Smooth muscle cell (in vitro differentiated cells): ENCODE measurements around the gene LINS1. TPM values are rescaled to one million over a fixed set of nuclear protein-coding genes. Genes with fewer than 3 reads are reported as not detected.

Source experiments
- DNase-seq: peaks from one replicate; lab custom pipeline; 2025; ENCODE audit not compliant: unreplicated experiment; lab: John Stamatoyannopoulos, UW
- H2AFZ ChIP-seq: fragments of 200-600 bp; sonication (generic); 2 replicates; pipeline ENCODE4 v1.6.0; 2016; ENCODE audit warnings: antibody characterized with exemption, low read depth, mild to moderate bottlenecking
- H3F3A ChIP-seq: fragments of 200-600 bp; sonication (generic); 2 replicates; pipeline ENCODE4 v1.6.0; 2017; ENCODE audit warnings: antibody characterized with exemption, low read depth
- H3K27ac ChIP-seq: fragments of 200-600 bp; sonication (generic); 2 replicates; pipeline ENCODE4 v1.5.1; 2016; ENCODE audit warnings: low read depth, mild to moderate bottlenecking
- H3K27me3 ChIP-seq: fragments of 200-600 bp; sonication (generic); 2 replicates; pipeline ENCODE4 v1.6.1; 2016; ENCODE audit warnings: low read depth, mild to moderate bottlenecking
- H3K36me3 ChIP-seq: fragments of 200-600 bp; sonication (generic); 2 replicates; pipeline ENCODE4 v1.5.1; 2016; ENCODE audit warnings: low read depth
- H3K4me1 ChIP-seq: fragments of 200-600 bp; sonication (generic); 2 replicates; pipeline ENCODE4 v1.5.1; 2016; ENCODE audit warnings: low read depth
- H3K4me2 ChIP-seq: fragments of 200-600 bp; sonication (generic); 2 replicates; pipeline ENCODE4 v1.6.0; 2016; ENCODE audit warnings: mild to moderate bottlenecking
- H3K4me3 ChIP-seq: fragments of 200-600 bp; sonication (generic); 2 replicates; pipeline ENCODE4 v1.5.1; 2016; ENCODE audit warnings: mild to moderate bottlenecking
- H3K79me2 ChIP-seq: fragments of 200-600 bp; sonication (generic); 2 replicates; pipeline ENCODE4 v1.6.0; 2016; ENCODE audit warnings: low read depth, mild to moderate bottlenecking
- H3K9ac ChIP-seq: fragments of 200-600 bp; sonication (generic); 2 replicates; pipeline ENCODE4 v1.6.0; 2016; ENCODE audit warnings: low read depth
- H3K9me3 ChIP-seq: fragments of 200-600 bp; sonication (generic); replicated peaks from 2 replicates; pipeline ENCODE4 v1.5.1; 2016; ENCODE audit warnings: low read depth
- H4K20me1 ChIP-seq: fragments of 200-600 bp; sonication (generic); 2 replicates; pipeline ENCODE4 v1.6.0; 2016; ENCODE audit warnings: low read depth
- WGBS: methylation state at CpG from one replicate; pipeline ENCODE4 v1.1.7; 2016; ENCODE audit warnings: low lambda C conversion rate; 5-methylcytosine and 5-hydroxymethylcytosine counted together
- polyA plus RNA-seq: library from polyadenylated mRNA; unstranded; fragments of >200 nt; fragmentation: Nextera tagmentation; extraction: Ambion mirVana; gene quantifications from 2 replicates; pipeline ENCODE4 v1.2.1, GENCODE V29; 2016
- total RNA-seq: library from RNA; depleted of rRNA; stranded (reverse); fragments of >200 nt; gene quantifications from 2 replicates; pipeline ENCODE4 v1.2.3, GENCODE V29; 2014
- TF ChIP-seq, protein P1 (sequence below): fragments of 200-600 bp; sonication (generic); IDR thresholded peaks from 2 replicates; pipeline ENCODE4 v1.5.1; 2017; ENCODE audit warnings: borderline replicate concordance, mild to moderate bottlenecking, antibody characterized with exemption; ENCODE audit not compliant: insufficient read depth, poor library complexity, severe bottlenecking

Gene LINS1
- total and polyA plus RNA-seq, 2 experiments from 2014 or later, result 6.0 to 9.2 TPM

DNA sequence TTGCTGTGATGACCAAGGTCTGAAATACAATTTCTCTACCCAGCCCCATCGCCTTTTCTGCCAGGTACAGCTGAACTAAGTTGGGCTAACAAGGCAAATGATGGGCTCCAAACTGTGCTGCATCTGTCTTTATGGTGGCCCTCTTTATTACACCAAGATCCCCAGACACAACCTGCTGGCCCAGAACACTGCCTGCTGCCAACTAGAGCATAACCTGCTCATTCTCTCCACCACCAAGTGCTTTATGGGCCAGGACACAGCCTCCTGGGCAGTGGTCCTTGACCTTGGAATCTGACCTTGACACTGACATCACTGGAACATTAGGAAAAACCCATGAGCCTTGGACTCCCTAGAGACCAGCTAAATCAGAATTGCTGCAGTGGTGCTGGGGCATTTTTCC lies 3.3 kb downstream of the LINS1 start:
- Histone ChIP-seq H3K27ac (no peak overlapping the region), H3K9me3 (no peaks in the 10 kb centered on the region), H3F3A (no peaks in the 10 kb centered on the region), H4K20me1 (peaks cover 52% of the 10 kb centered on the region), H3K36me3 (no peaks in the 10 kb centered on the region), H3K27me3 (no peaks in the 10 kb centered on the region), H3K4me1 (peaks cover 11% of the 10 kb centered on the region), H3K4me2 (no peak overlapping the region), H3K9ac (no peak overlapping the region), H2AFZ (no peak overlapping the region), H3K4me3 (no peak overlapping the region), H3K79me2 (peaks cover 78% of the 10 kb centered on the region)
- TF ChIP-seq, protein P1, sequence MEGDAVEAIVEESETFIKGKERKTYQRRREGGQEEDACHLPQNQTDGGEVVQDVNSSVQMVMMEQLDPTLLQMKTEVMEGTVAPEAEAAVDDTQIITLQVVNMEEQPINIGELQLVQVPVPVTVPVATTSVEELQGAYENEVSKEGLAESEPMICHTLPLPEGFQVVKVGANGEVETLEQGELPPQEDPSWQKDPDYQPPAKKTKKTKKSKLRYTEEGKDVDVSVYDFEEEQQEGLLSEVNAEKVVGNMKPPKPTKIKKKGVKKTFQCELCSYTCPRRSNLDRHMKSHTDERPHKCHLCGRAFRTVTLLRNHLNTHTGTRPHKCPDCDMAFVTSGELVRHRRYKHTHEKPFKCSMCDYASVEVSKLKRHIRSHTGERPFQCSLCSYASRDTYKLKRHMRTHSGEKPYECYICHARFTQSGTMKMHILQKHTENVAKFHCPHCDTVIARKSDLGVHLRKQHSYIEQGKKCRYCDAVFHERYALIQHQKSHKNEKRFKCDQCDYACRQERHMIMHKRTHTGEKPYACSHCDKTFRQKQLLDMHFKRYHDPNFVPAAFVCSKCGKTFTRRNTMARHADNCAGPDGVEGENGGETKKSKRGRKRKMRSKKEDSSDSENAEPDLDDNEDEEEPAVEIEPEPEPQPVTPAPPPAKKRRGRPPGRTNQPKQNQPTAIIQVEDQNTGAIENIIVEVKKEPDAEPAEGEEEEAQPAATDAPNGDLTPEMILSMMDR, result no peak
- 100% methylated on average over 1 of the region's 1 CpG for WGBS
- no peak for DNase-seq

DNA sequence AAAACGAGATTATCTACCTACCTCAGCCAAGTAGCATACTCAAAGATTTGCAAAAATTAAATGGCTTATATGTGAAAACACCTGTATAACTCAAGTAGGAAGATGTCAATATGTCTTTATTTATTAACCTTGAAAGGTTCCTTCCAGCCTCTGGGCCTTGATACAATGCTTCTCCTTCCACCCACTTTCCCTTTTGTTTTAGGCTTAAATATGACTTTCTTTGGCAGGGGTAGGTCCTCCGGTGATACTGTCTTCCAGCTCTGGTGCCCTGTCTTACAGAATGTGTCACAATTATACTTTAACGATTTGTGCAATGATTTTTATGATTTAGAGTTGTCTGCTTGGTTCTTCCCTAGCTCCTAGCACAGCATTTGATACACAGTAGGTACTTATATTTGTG lies 4.1 kb downstream of the LINS1 start:
- H3K9ac ChIP-seq, result no peak overlapping the region
- H3K36me3 ChIP-seq, result no peaks in the 10 kb centered on the region
- TF ChIP-seq, protein P1, result no peak
- peaks cover 60% of the 10 kb centered on the region for H4K20me1 ChIP-seq
- H3K4me2 ChIP-seq, result no peak overlapping the region
- H3K4me1 ChIP-seq, result peaks cover 8% of the 10 kb centered on the region
- H2AFZ ChIP-seq, result no peak overlapping the region
- DNase-seq, result no peak
- peaks cover 70% of the 10 kb centered on the region for H3K79me2 ChIP-seq
- H3K4me3 ChIP-seq, result no peak overlapping the region
- 97% methylated on average over 3 of the region's 3 CpGs for WGBS
- no peaks in the 10 kb centered on the region for H3F3A ChIP-seq
- no peak overlapping the region for H3K27ac ChIP-seq
- no peaks in the 10 kb centered on the region for H3K9me3 ChIP-seq
- no peaks in the 10 kb centered on the region for H3K27me3 ChIP-seq

DNA sequence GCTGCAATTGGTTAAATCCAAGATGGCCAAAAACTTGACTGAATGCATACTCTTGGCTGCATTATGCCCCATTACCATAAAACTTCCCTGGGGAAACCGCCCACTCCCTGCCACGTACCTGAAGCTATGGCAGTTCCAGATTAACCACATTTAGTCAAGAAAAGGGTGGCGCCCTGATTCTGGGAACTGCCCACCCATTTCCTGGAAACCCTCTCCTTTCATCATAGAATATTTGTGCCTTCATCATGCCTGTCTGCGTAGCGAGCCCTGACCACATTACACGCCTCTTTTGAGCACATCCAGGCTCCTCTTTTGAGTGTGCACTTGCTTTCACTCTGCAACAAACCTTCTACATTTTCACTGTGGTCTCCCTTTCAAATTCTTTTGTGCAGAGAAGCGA lies 5.2 kb downstream of the LINS1 start:
- H3K36me3 ChIP-seq, result no peaks in the 10 kb centered on the region
- H3K9ac ChIP-seq, result no peak overlapping the region

DNA sequence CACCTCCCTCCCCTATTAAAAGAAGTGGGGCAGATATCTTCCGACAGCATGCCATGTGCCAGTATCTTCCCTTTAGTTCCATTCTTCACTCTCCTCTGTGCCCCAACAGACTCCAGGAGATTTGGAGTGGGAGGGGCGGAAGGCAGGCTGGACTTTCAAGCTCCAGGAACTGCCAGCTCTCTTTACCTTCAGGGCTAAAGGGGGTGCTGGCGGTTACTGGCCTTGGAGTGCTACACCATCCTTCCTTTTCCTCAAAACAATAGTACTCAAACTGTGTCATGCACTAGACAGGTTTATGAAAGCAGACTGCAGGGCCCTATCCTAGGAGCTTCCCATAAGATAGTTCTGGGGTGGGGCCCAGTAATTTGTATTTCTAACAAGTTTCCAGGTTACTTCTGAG lies 6.0 kb downstream of the LINS1 start:
- H3K4me1 ChIP-seq, result peaks cover 6% of the 10 kb centered on the region
- no peak overlapping the region for H2AFZ ChIP-seq
- H3K79me2 ChIP-seq, result peaks cover 71% of the 10 kb centered on the region
- no peaks in the 10 kb centered on the region for H3K9me3 ChIP-seq
- 84% methylated on average over 3 of the region's 3 CpGs for WGBS
- no peaks in the 10 kb centered on the region for H3F3A ChIP-seq
- no peak overlapping the region for H3K4me3 ChIP-seq
- DNase-seq, result no peak
- H3K36me3 ChIP-seq, result no peaks in the 10 kb centered on the region
- peaks cover 73% of the 10 kb centered on the region for H4K20me1 ChIP-seq
- H3K4me2 ChIP-seq, result no peak overlapping the region
- no peak overlapping the region for H3K9ac ChIP-seq
- H3K27me3 ChIP-seq, result no peaks in the 10 kb centered on the region
- TF ChIP-seq, protein P1, result no peak
- H3K27ac ChIP-seq, result no peak overlapping the region

More for the DNA sequence above, 5.2 kb downstream of the LINS1 start:
- H3K4me2 ChIP-seq, result no peak overlapping the region
- WGBS, result 89% methylated on average over 7 of the region's 7 CpGs
- no peaks in the 10 kb centered on the region for H3K9me3 ChIP-seq
- H3K27ac ChIP-seq, result no peak overlapping the region
- peaks cover 73% of the 10 kb centered on the region for H3K79me2 ChIP-seq
- TF ChIP-seq, protein P1, result no peak
- peaks cover 70% of the 10 kb centered on the region for H4K20me1 ChIP-seq
- no peaks in the 10 kb centered on the region for H3F3A ChIP-seq
- H3K27me3 ChIP-seq, result no peaks in the 10 kb centered on the region
- H3K4me1 ChIP-seq, result peaks cover 8% of the 10 kb centered on the region
- no peak overlapping the region for H2AFZ ChIP-seq
- H3K4me3 ChIP-seq, result no peak overlapping the region
- no peak for DNase-seq
